ENCODE results near the gene AFAP1.

Gene AFAP1

DNA sequence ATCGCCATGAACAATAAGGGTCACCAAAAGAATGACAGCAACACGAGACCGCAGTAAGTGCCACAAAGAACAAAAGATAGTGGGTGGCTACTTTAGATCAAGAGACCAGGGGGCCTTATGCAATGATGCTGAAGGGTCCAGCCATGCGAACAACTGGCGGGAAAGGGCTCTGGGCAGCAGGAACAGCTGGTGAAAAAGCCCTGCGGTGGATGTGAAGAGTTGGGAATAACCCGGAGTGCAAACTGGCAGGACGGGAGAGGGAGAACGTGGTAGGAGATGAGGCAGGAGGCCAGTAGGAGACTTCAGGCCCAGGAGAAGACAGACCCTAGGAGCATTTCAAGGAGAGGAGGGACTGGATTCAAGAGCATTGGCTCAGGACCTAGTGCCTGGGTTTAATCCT, 120.2 kb downstream of the AFAP1 start:
- no peak for DNase-seq (ENCODE audit: low spot score)

DNA sequence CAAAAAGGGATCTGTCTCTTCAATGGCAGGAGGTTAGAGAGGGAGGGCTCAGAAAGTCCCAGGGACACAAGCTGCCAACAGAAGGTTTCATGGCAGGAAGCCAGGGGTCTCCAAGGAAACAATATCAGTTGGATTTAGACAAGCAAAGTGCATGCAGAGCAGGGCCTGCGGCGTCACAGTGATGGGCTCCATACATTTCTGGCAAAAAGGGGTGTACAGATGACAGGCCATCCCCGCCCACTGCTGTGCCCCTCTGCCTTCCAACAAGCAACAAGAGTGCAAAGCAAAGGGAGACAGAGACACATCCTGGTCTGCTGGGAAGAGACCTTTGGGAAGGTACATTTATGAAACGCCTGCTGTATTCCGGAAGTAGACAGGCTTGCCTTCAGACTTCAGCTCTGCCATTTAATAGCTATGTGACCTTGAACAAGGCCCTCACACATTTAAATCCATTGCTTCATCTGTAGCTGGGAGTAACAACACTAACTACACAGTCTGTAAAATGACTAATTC, 121.2 kb downstream of the AFAP1 start:
- DNase-seq (ENCODE audit: low spot score) = no peak

DNA sequence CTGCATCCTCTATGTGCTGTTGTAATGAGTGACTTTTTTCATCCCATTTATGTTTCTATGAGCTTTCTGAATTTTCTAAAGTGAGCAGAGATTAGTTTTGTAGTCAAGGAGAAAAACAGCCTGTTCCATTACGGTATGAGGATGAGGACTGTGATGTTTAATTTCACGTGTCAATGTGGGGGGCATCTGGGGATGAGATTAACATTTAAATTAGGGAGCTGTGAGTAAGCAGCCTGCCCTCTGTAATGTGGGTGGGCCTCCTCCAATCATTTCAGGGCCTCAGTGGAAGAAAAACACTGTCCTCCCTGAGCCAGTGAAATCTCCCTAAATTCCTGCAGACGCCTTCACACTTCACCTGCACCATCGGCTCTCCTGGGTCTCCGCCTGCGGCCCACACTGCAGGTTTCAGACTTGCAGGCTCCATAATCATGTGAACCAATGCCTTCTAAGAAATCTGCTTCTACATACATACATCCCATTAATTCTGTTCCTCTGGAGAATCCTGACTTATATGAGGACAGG, 121.7 kb downstream of the AFAP1 start:
- DNase-seq (ENCODE audit: low spot score) = no peak

DNA sequence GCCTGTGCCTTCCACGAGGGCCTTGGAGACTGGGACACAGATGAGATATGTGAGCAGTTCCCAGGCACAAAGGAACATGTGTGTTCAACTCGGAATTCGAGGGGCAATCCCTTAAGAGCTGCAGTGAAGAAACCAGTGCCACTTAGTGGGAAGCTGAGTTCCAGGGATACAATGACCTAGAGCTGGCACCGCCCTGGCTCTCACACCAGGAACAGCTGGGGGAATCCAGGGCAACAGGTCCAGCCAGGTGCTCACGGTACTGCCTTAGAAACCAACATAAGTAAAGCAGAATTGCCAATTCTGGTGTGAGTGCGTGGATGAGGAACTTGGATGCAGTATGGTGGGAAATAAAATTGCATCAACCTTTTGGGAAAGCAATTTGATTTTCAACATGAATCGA, 122.9 kb downstream of the AFAP1 start:
- no peak for DNase-seq (ENCODE audit: low spot score)

DNA sequence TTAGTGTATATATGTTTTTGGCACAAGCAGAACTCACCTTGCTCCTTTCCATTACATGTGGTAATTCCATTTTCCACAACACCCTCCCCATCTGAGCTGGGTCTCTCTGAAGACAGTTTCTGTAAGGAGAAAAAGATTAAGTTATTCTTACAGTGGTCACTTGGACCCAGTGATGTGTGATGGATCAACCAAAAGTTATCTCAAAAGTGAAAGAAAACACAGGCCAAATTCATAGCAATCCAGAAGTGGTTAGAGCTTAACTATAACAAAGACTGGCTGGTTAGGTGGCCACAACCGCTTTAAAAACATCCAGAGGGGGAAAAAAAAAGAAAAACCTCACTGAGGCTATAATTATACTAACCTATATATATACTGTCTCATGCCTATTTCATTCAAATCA, 123.7 kb downstream of the AFAP1 start:
- DNase-seq (ENCODE audit: low spot score) = no peak

DNA sequence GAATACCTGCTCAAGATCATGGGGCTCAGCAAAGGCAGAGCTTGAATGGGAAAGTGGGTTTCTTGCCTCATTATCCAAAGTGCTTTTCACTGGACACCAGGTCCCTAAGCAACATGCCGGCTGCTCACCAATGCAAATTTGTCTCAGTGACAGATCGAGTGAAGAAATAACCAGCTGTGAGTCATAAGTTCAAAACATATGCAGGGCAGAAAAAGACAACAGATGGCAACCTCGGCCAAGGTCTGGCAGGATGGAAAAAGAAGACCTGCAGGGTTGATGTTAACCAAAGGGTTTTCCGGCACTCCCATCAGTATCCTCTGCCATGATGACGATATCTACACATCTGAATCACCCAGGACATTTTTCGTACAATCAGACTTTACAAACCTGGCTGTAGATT, 124.1 kb downstream of the AFAP1 start:
- DNase-seq (ENCODE audit: low spot score) = peak; percentile 12

DNA sequence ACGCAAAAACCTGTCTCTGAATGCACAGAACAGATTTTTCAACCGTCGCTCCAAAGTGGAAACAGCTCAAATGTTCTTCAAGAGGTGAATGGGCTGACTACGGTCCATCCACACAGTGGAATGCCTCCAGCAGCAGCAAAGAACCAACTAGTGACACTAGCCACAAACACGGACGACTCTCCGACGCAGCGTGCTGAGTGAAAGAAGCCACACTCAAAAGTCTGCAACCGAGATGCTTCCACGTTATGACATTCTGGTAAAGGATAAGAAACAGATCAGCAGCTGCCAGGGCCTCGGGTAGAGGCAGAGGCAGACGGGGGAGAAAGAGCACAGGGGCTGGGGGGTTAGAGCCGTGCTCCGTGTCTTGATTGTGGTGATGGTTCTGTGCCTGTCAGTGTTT, 125.2 kb downstream of the AFAP1 start:
- DNase-seq (ENCODE audit: low spot score) = no peak

DNA sequence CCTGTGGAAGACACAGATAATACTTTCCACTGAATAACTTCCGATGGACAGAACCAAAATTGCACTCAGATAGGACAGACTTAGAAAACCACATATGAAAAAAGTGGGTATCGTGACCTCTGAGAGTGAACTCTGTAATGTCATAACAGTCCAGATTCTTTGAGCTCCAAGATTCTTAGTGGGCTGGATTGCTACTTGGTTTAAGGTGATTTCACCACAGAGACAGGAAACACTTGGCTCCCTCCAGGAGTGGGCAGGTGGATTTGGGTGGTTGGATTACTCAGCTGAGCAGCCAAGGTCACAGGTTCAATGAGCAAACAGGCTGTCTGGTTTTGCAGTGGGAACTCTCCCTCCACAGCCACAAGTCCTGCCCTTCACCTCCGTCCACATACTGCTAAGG, 126.0 kb downstream of the AFAP1 start:
- no peak for DNase-seq (ENCODE audit: low spot score)

DNA sequence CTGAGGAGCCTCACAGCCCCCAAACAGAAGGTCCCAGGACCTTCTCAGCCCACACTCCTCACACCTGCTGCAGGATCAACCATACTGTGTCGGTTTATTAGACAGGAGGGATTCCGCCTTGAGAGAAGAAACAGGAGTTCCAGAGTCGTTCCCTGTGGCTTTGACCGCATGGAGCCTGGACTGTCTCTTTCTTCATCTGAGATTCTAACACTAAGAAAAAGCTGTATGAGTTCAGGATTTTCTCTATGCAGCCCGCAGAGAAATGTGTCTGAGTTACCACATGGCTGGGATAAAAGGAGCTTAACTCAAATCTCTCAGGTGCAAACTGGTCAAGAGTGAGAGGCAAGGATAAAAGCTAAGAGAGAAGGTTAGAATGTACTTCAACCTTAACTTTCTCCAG, 126.7 kb downstream of the AFAP1 start:
- no peak for DNase-seq (ENCODE audit: low spot score)

DNA sequence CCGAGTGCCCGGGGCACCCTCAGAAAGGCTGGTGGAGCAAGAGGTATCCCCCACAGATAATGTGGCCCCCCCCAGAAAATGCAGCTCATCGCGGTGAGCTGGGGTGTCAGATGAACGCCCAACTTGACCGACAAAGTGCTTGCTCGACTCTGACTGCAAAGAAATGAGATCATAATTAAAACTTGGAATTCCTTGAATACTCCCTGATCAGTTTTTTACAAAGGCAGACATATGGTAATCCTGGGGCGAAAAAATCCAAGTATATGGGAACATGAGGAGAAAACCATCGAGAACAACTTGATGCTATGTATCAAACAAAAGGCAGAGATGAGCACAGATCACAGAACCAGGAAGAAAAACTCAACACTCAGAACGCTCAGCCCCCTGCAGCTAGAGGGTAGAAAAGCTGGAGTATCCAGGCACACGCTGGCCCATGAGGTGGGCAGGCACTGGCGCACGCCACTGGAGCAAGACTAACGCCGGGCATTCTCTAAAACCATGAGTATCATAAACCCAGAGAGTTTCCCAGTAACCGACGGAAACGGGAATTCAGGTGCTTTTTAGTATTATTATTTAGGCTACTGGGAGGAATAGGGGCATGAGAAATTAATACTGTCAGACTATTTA, 127.3 kb downstream of the AFAP1 start:
- DNase-seq (ENCODE audit: low spot score) = no peak

DNA sequence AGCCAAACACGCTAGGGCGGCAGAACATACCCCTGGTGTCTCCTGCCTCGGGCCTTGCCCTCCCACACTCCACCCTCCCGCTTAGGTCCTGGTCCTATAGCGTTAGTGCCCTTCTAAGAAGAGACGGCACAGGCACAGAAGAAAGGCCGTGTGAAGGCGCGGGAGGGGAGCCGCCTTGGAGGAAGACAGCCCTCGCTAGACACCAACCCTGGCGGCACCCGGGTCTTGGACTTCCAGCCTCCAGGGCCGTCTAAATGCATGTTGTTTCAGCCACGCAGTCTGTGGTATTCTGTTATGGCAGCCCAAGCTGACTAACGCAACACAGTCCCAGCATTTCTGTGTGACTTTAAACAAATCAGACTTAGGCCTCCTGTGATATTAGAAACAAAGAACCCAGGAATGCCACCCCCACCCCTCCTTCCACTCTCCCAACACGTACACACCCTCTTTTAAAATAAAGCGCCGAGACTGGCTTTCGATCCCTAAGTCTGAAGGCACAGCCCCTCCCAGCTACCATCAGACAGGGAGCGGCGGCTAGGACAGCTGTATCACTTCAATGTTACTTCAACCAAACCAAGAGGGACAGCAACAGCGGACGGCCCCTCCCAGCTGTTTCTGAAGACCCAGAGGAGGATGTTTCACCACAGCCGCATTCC, 128.0 kb downstream of the AFAP1 start:
- DNase-seq (ENCODE audit: low spot score) = no peak

DNA sequence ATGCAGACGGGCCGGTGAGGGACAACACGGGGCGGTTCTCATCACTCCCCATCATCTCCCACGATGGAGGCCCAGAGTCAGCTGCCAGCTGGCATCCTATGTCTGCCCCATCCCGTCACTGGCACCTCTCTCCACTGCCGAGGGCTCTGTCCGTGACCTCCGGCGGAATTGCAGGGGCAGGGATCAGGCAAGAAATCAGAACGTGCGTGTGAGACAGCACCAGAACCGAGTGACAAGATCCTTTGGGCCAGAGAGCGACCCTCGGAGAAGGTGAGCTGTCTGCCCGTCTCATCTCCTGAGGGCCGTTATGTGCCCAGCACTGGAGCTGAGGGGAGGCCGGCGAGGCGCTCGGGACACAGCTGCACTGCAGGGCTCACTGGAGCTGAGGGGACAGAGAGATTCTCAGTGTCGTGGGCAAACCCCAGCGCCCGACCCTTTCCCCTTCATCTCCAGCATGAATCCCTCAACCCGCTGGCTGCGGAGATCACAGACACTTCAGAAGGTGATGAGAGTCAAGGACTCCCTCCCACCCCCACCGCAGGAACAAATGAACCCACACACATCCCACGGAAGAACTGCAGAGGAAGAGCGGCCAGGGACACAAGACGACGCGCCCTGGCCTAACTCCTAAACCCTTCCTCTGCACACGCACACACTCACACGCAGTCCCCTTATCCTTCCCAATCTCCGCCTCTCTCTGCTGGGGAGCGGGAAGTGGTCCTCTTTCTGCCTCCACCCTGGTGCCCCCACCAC, 128.7 kb downstream of the AFAP1 start:
- no peak for DNase-seq (ENCODE audit: low spot score)

DNA sequence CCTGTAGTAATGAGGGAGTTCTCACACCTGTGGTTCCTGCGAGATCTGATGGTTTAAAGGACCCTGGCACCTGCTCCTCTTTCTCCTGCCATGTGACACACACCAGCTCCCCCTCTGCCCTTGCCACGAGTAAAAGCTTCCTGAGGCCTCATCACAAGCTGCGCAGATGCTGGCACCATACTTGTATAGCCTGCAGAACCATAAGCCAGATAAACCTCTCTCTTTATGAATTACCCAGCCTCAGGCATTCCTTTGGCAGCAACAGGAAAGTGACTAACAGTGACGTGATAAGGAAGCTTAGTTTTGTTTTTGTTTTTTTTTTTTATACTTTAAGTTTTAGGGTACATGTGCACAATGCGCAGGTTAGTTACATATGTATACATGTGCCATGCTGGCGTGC, 130.9 kb downstream of the AFAP1 start:
- peak; percentile 38 for DNase-seq (ENCODE audit: low spot score)

DNA sequence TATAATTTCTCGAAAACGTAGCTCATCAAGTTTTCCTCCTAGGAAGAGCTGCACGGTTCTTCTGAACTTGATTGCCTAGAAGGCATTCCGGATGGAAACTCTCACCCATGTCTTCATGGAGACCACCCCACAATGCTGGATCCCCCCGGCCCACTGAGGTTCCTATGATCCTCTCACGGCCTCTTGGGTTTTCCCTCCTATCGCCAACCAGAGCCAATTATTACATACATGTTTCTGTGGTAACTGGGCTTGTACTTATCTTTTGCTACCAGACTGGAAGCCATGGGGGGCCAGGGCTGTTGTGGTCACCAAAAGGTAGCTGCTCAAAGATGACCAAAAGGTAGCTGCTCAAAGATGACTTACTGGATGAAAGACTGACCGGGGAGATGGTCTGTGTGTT, 131.5 kb downstream of the AFAP1 start:
- no peak for DNase-seq (ENCODE audit: low spot score)

DNA sequence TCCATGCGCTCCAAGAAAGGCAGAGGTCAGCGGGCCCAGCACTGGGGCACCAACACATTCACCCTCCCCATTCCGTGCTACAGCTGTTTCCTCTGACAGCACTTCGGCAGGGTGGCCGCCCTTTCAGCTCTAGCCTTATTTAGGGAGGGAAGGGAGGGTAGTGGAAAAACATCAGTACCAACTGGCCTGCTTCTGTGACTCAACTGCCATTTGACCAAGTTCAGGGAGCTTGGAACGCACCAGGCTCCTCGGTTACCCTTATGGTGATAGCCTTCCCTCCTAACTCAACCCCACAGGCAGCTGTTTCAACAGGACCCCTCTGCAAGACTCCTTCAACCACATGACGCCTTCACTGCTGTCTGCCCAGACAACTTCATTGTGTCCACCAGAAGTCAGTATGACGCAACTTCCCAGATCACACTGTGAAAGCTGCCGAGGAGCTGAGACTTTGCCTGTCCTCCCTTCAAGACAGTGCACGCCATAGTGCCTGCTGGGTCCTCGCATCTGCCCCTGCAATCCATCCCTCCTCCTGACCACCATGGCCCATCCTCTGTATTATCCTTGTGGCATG, 132.2 kb downstream of the AFAP1 start:
- DNase-seq (ENCODE audit: low spot score) = no peak

DNA sequence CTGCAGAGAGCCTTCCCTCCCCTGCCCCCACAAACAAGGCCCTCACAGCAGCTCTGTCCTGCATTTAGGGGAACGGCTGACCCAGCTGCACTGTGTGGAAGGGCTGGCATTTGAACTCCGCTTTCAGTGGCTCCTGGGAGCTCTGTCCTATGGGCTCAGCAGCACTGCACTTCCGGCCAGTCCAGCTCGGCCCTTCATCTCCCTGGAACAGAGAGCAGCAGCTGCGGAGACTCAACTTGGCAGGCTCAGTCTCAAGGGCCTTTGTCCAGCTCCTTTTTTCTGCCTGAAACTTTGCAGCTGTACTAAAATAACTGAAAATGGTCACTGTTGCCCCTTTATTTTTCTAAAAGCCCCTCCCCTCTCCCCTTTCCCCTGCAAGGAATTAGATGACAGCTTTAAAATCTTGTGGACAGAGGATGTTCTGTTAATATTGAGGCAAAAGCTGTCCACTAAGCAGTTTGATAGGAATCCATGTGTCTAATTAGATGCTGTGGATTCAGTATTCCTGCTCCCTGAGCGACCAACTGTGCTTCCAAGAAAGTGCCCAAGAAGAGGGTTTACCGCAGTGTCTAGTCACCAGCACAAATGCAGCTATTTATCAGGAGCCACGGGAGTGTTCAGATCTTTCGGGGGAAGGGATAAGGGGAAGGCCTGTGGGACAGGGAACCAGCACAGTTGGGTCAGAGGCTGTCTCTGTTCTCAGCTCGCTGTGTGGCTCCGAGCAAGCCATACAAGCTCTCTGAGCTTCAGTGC, 133.1 kb downstream of the AFAP1 start:
- no peak for DNase-seq (ENCODE audit: low spot score)

DNA sequence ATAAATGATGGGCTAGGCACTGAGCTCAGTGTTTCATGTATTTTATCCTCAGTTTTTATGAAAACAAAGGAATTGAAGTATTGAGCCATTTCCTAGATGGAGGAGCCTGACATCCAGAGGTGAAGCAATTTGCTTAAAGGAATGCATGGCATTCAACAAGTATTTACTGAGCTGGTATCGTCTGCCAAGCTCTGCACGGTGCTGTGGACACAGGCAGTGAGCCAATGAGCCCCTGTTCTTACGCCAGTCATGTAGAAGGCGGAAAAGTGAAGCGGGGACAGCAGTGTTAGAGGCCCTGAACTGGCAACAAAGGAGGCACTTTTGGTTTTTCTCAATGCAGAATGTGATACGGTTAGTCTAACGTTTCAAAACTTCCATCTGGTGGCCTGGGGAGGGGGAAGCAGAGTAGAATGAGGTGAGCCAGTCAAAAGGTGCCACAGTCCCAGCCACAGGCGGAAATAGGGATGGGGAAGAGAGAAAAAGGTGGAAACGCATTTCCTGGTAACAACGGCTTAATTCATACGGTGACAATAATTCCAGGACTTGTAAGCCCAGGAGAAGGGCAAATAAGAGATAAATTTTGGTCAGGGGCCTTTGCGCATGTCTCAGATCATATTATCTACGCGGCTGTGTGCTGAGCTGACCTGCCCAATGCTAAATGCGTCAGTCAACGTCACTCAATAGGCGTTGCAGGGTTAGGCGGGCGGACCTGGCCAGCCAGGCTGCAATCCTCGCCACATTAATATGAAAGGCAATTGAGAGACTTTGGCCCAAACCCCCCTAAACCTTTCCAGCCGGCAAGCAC, 133.9 kb downstream of the AFAP1 start:
- DNase-seq (ENCODE audit: low spot score) = no peak

DNA sequence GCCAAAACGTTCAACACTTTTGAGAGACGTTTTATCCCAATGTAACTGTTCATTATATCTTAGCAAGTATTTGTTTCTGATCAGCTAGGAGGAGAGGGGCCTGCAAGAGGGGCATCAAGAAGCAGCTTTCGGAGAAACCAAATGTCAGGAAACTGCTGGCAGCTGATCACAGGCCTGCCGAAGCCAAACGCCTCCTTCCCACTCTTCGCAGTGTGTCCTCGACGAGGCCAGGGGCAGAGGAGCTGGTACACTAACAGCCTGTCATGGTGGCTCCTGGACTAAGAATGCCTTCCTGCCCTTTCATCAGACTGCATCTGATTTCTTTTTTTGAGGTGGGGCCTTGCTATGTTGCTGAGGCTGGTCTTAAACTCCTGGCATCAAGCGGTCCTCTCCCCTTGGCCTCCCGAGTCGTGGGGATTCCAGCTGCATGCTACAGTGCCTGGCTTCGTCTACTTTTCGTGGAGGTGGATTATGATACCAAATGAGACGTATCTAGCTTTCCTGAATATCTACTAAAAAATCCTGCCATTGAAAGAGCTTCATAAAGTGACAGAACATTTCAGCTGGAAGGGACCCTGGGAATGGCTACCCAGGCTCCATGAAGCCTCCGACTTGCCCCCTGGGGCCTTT, 134.8 kb downstream of the AFAP1 start:
- DNase-seq (ENCODE audit: low spot score) = no peak

DNA sequence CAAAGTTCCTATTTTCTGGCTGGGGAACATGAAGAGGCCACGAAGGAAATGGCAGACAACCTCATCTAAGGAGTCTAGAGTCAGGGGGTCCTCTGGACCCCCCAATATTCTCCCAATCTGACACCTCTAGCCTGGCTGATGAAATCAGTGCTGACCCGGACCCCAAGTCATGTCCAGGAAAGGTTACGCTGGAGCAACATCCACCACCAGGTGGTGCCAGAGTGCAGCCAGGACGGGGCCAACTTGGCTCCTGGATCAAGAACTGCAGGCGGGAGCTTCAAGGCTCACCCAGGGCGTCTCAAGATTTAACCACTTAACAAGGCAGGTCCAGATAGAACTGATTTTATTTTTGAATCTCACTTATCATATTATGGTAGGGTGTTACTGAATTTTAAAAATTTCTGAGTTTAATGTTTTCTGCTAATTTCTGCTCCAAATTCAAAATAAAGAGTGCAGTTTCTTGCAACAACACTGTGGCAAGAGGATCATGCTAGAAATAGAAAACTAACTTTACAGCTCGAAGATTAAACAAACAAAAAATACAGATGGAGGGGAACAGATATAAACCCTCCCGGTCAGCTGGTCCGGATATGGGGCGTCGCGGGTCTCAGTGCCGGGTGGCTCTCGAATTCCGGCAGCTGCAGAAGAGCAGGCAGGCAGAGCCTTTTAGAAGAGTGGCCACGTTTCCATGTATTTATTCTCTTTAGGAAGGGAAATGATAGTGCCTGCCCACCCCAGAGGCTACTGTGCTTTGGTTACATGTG, 135.5 kb downstream of the AFAP1 start:
- DNase-seq (ENCODE audit: low spot score) = peak; percentile 72

DNA sequence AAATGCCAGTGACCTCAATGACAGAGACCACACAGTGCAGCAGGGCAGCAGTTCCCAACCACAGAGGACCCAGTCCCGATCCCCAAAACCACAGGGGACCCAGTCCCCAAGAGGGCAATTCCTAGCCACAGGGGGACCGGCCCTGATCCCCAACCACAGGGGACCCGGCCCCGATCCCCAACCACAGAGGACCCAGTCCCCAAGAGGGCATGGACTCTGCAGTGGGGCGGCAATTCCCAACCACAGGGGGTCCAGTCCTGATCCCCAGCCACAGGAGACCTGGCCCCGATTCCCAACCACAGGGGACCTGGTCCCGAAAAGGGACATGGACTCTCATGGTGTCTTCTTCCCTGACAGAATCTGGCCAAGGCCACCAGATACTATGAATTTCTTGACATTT, 136.3 kb downstream of the AFAP1 start:
- DNase-seq (ENCODE audit: low spot score) = no peak

All from RKO (cell line).